BLaER1 treated with 17β-estradiol and CSF1 and Interleukin-3, amounts not matched to agents 10 nM and 100 nM (cell line): ENCODE results near the gene GPC2.
"Not testable (repeated sequence)": the region's sequence is repeated elsewhere in the genome, so short reads cannot be mapped to it uniquely, and the experiment has no call there.

Experiments
- H3K27ac ChIP-seq, 11 experiments: shearing (Covaris generic); formaldehyde crosslinking; 2 replicates each; pipeline ENCODE4 v1.8.1; 2022
- H3K27me3 ChIP-seq, 11 experiments: shearing (Covaris generic); formaldehyde crosslinking; 2 replicates each; pipeline ENCODE4 v1.8.1; 2022
- H3K36me3 ChIP-seq, 11 experiments: shearing (Covaris generic); formaldehyde crosslinking; 2 replicates each; pipeline ENCODE4 v1.8.1; 2022
- H3K4me1 ChIP-seq, 10 experiments: shearing (Covaris generic); formaldehyde crosslinking; 2 replicates each; pipeline ENCODE4 v1.8.1; 2022
- H3K4me2 ChIP-seq, 11 experiments: shearing (Covaris generic); formaldehyde crosslinking; 2 replicates each; pipeline ENCODE4 v1.8.1; 2022
- H3K4me3 ChIP-seq, 10 experiments: shearing (Covaris generic); formaldehyde crosslinking; 2 replicates each; pipeline ENCODE4 v1.8.1; 2022
- H3K9ac ChIP-seq, 11 experiments: shearing (Covaris generic); formaldehyde crosslinking; 2 replicates each; pipeline ENCODE4 v1.8.1; 2022
- H3K9me3 ChIP-seq, 11 experiments: shearing (Covaris generic); formaldehyde crosslinking; replicated peaks in 1 of 11; 2 replicates each; pipeline ENCODE4 v1.8.1; 2022
- H4K20me1 ChIP-seq, 11 experiments: shearing (Covaris generic); formaldehyde crosslinking; 2 replicates each; pipeline ENCODE4 v1.8.1; 2022
- Cebpa-rat ChIP-seq, 11 experiments: shearing (Covaris generic); IDR thresholded peaks; 2 replicates each; pipeline ENCODE4 v1.8.1; 2022

Gene GPC2

DNA sequence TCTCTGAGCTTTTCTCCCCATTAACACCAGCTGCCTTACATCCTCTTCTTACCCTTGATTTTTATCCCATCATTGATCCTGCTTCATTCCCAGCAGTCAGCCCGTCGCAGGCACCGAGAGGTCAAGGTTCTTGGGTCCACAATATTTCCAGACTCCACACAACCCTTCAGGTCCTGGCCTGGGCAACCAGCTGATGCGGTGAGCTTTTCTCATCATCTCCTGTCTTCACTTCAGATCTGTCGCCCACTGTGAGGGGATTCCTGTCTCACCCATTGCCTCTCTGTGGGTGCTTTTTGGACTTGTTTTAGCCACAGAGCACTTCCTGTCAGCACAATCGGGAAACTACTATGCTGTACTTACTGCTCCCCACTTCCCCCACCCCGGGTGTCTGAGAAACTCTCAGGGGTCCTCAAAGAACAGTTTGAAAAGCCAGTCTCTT lies 34.2 kb upstream of the GPC2 start:
- Histone ChIP-seq H3K36me3 (peaks cover 0 to 4% (median 0%) of the 10 kb centered on the region in 11 experiments; a peak in 1 of 22 replicates), H3K4me3 (0 out of 20 replicates have a peak overlapping the region, but pooled peaks of 1 of the 10 experiments have one; percentile 0), H3K27me3 (peaks cover 0 to 4% (median 0%) of the 10 kb centered on the region in 11 experiments; a peak in 1 of 22 replicates), H3K9me3 (no peaks in the 10 kb centered on the region), H3K4me2 (peak overlapping the region; percentile 54 to 85 (median 80)), H3K4me1 (peaks cover 23 to 60% (median 47%) of the 10 kb centered on the region in 10 experiments), H3K27ac (no peak overlapping the region), H4K20me1 (no peaks in the 10 kb centered on the region), H3K9ac (peak overlapping the region in 3 of 11 experiments; percentile 11 to 26 (median 17); a peak in 2 of 22 replicates)
- TF ChIP-seq Cebpa-rat (IDR thresholded peaks at IDR 0.05): no peak

DNA sequence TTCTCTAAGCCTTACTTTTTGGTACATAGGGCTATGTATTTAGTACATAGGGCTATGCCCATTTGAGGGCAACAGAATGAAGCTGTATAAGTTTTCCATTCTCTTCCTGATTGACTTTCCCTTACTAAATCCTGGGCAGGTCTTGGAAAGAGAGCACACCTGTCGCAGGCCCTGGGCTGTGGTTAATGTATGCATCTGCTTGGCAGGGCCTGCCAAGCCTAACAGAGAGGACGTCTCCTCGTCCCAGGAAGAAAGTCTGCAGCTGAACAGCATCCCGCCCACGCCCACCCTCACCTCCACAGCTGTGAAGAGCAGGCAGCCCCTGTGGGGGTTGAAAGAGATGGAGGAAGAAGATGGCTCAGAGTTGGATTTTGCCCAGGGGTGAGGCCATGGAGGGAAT lies 33.6 kb upstream of the GPC2 start:
- H3K36me3 ChIP-seq: peaks cover 0 to 4% (median 0%) of the 10 kb centered on the region in 11 experiments; a peak in 1 of 22 replicates
- no peak overlapping the region for H3K27ac ChIP-seq
- no peaks in the 10 kb centered on the region for H3K9me3 ChIP-seq
- peaks cover 0 to 4% (median 0%) of the 10 kb centered on the region in 11 experiments; a peak in 1 of 22 replicates for H3K27me3 ChIP-seq
- no peaks in the 10 kb centered on the region for H4K20me1 ChIP-seq
- no peak overlapping the region for H3K4me3 ChIP-seq
- TF ChIP-seq Cebpa-rat (IDR thresholded peaks at IDR 0.05): no peak
- H3K4me2 ChIP-seq: peak overlapping the region; percentile 54 to 85 (median 80)
- H3K4me1 ChIP-seq: peaks cover 23 to 58% (median 44%) of the 10 kb centered on the region in 10 experiments
- no peak overlapping the region for H3K9ac ChIP-seq

DNA sequence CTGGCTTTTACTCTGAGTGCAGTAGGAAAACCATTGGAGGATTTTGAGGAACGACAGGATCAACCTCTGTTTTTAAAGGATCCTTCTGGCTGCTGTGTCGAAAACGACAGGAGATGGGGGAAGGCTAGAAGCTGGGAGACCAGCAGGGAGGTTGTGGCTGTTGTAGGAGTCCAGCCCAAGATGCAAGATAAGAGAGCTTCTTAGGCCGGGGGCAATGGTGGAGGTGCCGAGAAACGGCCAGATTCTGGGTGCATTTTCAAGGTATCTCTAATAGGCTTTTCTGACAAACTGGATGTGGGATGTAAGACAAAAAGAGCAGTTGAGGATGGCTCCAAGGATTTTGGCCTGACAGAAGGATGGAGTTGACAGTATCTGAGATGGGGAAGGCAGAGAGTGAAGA lies 32.3 kb upstream of the GPC2 start:
- Histone ChIP-seq H3K4me3 (no peak overlapping the region), H3K27ac (no peak overlapping the region), H3K27me3 (peaks cover 0 to 4% (median 0%) of the 10 kb centered on the region in 11 experiments; a peak in 1 of 22 replicates), H3K9me3 (no peaks in the 10 kb centered on the region), H4K20me1 (no peaks in the 10 kb centered on the region), H3K36me3 (peaks cover 0 to 4% (median 0%) of the 10 kb centered on the region in 11 experiments; a peak in 1 of 22 replicates), H3K4me1 (peaks cover 30 to 55% (median 44%) of the 10 kb centered on the region in 10 experiments), H3K4me2 (peak overlapping the region in 1 of 11 experiments; percentile 75; a peak in 1 of 22 replicates), H3K9ac (no peak overlapping the region)
- TF ChIP-seq Cebpa-rat (IDR thresholded peaks at IDR 0.05): no peak

DNA sequence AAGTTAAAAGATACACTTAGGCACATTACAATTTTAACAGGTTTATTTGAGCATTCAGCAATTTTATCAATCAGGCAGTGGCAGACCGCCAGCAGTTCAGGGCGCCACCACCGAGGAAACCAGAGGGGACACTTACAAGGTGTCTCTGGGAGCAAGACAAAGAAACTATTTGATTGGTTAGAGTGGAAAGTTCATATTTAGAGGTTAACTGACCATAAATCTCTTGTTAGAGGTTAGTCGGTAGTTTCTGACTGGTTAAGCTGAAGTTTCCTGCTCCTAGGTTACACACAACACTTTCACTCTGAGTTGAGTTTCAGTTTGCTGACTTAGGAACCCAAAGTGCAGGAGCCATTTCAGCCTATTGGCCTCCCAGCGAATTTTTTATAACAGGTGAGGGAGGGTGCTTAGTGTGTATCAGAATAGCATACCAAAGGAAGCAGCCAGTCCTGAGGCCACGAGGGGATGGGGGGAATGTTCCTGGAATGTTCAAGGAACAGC lies 31.8 kb upstream of the GPC2 start:
- peaks cover 0 to 4% (median 0%) of the 10 kb centered on the region in 11 experiments; a peak in 1 of 22 replicates for H3K36me3 ChIP-seq
- peaks cover 0 to 4% (median 0%) of the 10 kb centered on the region in 11 experiments; a peak in 1 of 22 replicates for H3K27me3 ChIP-seq
- H3K27ac ChIP-seq: no peak overlapping the region
- TF ChIP-seq Cebpa-rat (IDR thresholded peaks at IDR 0.05): no peak
- no peak overlapping the region for H3K4me2 ChIP-seq
- H3K9me3 ChIP-seq: no peaks in the 10 kb centered on the region
- no peak overlapping the region for H3K9ac ChIP-seq
- peaks cover 34 to 55% (median 43%) of the 10 kb centered on the region in 10 experiments for H3K4me1 ChIP-seq
- no peak overlapping the region for H3K4me3 ChIP-seq
- H4K20me1 ChIP-seq: no peaks in the 10 kb centered on the region

DNA sequence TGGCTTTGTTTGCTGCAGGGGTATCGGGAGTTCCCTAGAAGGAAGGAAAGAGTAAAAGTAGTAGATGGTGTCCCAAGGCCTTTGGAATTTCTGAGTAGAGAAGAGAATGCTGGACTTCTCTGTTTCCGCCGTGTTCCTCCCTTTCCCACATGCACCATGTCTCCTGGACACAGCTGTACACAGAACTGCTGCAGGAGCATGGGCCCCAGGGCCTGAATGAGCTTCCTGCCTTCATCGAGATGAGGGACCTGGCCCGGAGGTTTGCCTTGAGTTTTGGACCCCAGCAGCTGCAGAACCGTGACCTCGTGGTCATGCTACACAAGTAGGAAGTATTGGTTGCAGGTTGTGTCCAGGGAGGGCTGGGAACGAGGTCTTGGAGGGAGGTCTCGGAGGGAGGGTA lies 27.3 kb upstream of the GPC2 start:
- no peak overlapping the region for H3K4me3 ChIP-seq
- no peaks in the 10 kb centered on the region for H3K27me3 ChIP-seq
- H3K4me1 ChIP-seq: peaks cover 26 to 37% (median 31%) of the 10 kb centered on the region in 10 experiments
- no peak overlapping the region for H3K27ac ChIP-seq
- H3K36me3 ChIP-seq: no peaks in the 10 kb centered on the region; a peak in 1 of 22 replicates
- no peaks in the 10 kb centered on the region for H4K20me1 ChIP-seq
- H3K9ac ChIP-seq: no peak overlapping the region
- no peaks in the 10 kb centered on the region for H3K9me3 ChIP-seq
- TF ChIP-seq Cebpa-rat (IDR thresholded peaks at IDR 0.05): no peak
- H3K4me2 ChIP-seq: peak overlapping the region in 10 of 11 experiments; percentile 1 to 65 (median 28); a peak in 17 of 22 replicates

DNA sequence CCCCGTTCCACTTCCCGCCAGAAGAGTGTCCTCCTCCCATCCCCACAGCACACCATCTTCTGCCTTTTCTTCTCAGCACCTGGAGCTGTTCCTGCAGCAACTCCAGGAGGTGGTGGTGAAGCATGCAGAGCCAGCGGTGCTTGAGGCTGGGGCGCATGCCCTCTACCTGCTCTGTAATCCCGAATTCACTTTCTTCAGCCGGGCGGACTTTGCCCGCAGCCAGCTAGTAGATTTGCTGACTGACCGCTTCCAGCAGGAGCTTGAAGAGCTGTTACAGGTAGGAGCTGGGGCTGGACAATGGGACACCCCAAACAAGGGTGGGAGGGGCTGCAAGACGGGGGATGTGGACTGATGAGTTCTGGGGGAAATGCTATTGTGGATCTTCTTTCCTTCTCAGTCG lies 23.5 kb upstream of the GPC2 start:
- H3K27ac ChIP-seq: peak overlapping the region in 6 of 11 experiments; percentile 50 to 69 (median 56); a peak in 10 of 22 replicates
- peak overlapping the region in 7 of 10 experiments; percentile 2 to 61 (median 47); a peak in 12 of 20 replicates for H3K4me3 ChIP-seq
- TF ChIP-seq Cebpa-rat (IDR thresholded peaks at IDR 0.05): no peak
- H4K20me1 ChIP-seq: no peaks in the 10 kb centered on the region
- peaks cover 39 to 58% (median 52%) of the 10 kb centered on the region in 10 experiments for H3K4me1 ChIP-seq
- no peaks in the 10 kb centered on the region; a peak in 1 of 22 replicates for H3K36me3 ChIP-seq
- H3K9me3 ChIP-seq: no peaks in the 10 kb centered on the region
- H3K9ac ChIP-seq: peak overlapping the region in 9 of 11 experiments; percentile 10 to 66 (median 51); a peak in 11 of 22 replicates
- H3K27me3 ChIP-seq: no peaks in the 10 kb centered on the region
- peak overlapping the region; percentile 68 to 92 (median 88) for H3K4me2 ChIP-seq

DNA sequence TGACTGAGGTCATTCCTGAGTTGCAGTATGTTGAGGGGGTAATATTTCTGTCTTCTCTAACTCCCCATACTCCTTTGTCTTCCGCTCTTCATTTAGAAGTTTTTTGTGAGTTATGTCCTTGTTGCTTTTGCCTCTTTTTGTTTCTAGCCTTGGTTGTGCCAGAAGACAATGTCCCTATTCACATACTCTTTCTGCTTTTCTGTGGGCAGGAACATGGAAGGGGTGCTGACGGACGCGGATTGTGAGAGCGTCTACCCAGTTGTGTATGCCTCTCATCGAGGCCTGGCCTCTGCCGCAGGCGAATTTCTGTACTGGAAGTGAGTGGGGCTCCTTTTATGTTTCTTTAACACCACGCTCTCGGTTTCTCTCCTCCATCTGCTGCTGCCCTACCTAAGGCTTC lies 21.1 kb upstream of the GPC2 start:
- peak overlapping the region in 4 of 11 experiments; percentile 35 to 57 (median 53); a peak in 4 of 22 replicates for H3K27ac ChIP-seq
- H3K36me3 ChIP-seq: no peaks in the 10 kb centered on the region
- no peak overlapping the region for H3K4me3 ChIP-seq
- TF ChIP-seq Cebpa-rat (IDR thresholded peaks at IDR 0.05): no peak
- H3K4me1 ChIP-seq: peaks cover 37 to 71% (median 66%) of the 10 kb centered on the region in 10 experiments
- no peaks in the 10 kb centered on the region for H4K20me1 ChIP-seq
- H3K9ac ChIP-seq: no peak overlapping the region
- peak overlapping the region in 9 of 11 experiments; percentile 68 to 92 (median 88); a peak in 16 of 22 replicates for H3K4me2 ChIP-seq
- no peaks in the 10 kb centered on the region for H3K27me3 ChIP-seq
- no peaks in the 10 kb centered on the region for H3K9me3 ChIP-seq

DNA sequence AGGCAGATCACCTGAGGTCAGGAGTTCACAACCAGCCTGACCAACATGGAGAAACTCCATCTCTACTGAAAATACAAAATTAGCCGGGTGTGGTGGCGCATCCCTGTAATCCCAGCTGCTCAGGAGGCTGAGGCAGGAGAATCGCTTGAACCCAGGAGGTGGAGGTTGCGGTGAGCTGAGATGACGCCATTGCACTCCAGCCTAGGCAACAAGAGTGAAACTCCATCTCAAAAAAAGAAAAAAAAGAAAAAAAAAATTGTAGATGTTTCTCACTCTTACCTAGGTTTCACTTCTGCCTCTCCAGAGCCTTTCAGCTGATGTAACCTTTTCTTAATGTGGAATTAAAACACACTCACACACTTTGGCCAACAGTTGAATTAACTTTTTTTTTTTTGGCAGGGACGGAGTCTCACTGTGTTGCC lies 18.7 kb upstream of the GPC2 start:
- not testable (repeated sequence) for H3K9ac ChIP-seq, H3K4me3 ChIP-seq, H3K36me3 ChIP-seq, H3K27me3 ChIP-seq, H4K20me1 ChIP-seq, H3K9me3 ChIP-seq
- peaks cover 49 to 88% (median 81%) of the 10 kb centered on the region in 10 experiments for H3K4me1 ChIP-seq
- H3K27ac ChIP-seq: peak overlapping the region in 3 of 11 experiments; percentile 11 to 41 (median 16); a peak in 6 of 22 replicates
- H3K4me2 ChIP-seq: peak overlapping the region in 9 of 11 experiments; percentile 6 to 86 (median 85); a peak in 11 of 22 replicates

DNA sequence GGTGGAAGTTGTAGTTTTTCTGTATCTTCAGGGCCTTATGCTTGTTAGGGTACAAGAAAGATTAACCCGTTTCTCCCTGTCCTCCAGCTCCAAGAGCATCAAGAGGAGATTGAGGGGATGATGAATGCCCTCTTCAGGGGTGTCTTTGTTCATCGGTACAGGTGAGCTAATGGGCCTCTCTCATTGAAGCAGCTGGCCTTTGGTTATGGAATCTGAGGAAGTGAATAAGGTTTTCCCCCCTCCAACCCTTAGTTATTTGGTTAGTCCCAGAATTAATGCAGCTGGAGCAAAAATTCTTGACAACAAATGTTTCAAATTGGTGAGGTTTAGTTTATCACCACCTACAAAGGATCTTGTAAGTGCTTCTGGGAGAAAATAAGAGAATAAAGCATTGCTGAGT lies 18.0 kb upstream of the GPC2 start:
- Histone ChIP-seq H3K4me1 (peaks cover 49 to 88% (median 81%) of the 10 kb centered on the region in 10 experiments), H3K4me2 (peak overlapping the region; percentile 6 to 86 (median 77); a peak in 18 of 22 replicates), H3K27me3 (no peaks in the 10 kb centered on the region), H3K36me3 (no peaks in the 10 kb centered on the region), H3K9ac (no peak overlapping the region), H4K20me1 (no peaks in the 10 kb centered on the region), H3K4me3 (no peak overlapping the region), H3K27ac (peak overlapping the region in 3 of 11 experiments; percentile 16 to 41 (median 31); a peak in 7 of 22 replicates), H3K9me3 (no peaks in the 10 kb centered on the region)
- no peak for TF ChIP-seq Cebpa-rat (IDR thresholded peaks at IDR 0.05)
